DMS153 treated with DMSO at 0.1 percent for 48 hours (cell line): ENCODE results near the gene RIMBP2.

ENCODE experiments used
- DNase-seq: peaks from one replicate; lab custom pipeline; 2025; ENCODE audit not compliant: unreplicated experiment; lab: John Stamatoyannopoulos, UW

RIMBP2 gene

GRCh38 chr12:130468700-130469245 lies 247.3 kb downstream of the RIMBP2 start:
- DNase-seq = no peak

- no peak for DNase-seq
These were observed 247.9 kb downstream of the RIMBP2 start for GRCh38 chr12:130468186-130468585.

- no peak for DNase-seq
These were observed 250.5 kb downstream of the RIMBP2 start for GRCh38 chr12:130465626-130466025.

- no peak for DNase-seq
These were observed 251.1 kb downstream of the RIMBP2 start for GRCh38 chr12:130465046-130465445.

GRCh38 chr12:130463818-130464670 lies 252.1 kb downstream of the RIMBP2 start:
- DNase-seq = no peak

- DNase-seq = no peak
These were observed 252.8 kb downstream of the RIMBP2 start for GRCh38 chr12:130463275-130463658.

GRCh38 chr12:130462558-130463274 lies 253.4 kb downstream of the RIMBP2 start:
- no peak for DNase-seq

- no peak for DNase-seq
These were observed 254.1 kb downstream of the RIMBP2 start for GRCh38 chr12:130461839-130462557.

- no peak for DNase-seq
These were observed 254.7 kb downstream of the RIMBP2 start for GRCh38 chr12:130461447-130461815.

- DNase-seq = no peak
These were observed 255.3 kb downstream of the RIMBP2 start for GRCh38 chr12:130460611-130461446.

- no peak for DNase-seq
These were observed 256.2 kb downstream of the RIMBP2 start for GRCh38 chr12:130459916-130460315.

GRCh38 chr12:130458341-130458740 lies 257.8 kb downstream of the RIMBP2 start:
- no peak for DNase-seq

GRCh38 chr12:130457215-130457614 lies 258.9 kb downstream of the RIMBP2 start:
- DNase-seq = no peak

GRCh38 chr12:130456375-130457199 lies 259.5 kb downstream of the RIMBP2 start:
- DNase-seq = no peak

- DNase-seq = no peak
These were observed 260.9 kb downstream of the RIMBP2 start for GRCh38 chr12:130455161-130455560.

- no peak for DNase-seq
These were observed 261.8 kb downstream of the RIMBP2 start for GRCh38 chr12:130454296-130454695.

- DNase-seq = no peak
These were observed 263.6 kb downstream of the RIMBP2 start for GRCh38 chr12:130452546-130452945.

GRCh38 chr12:130451001-130451930 lies 264.8 kb downstream of the RIMBP2 start:
- DNase-seq = no peak

GRCh38 chr12:130449291-130449690 lies 266.8 kb downstream of the RIMBP2 start:
- no peak for DNase-seq
